Neural cell (in vitro differentiated cells): ENCODE data around the gene MPP3. TPM values are rescaled to one million over a fixed set of nuclear protein-coding genes. Genes with fewer than 3 reads are reported as not detected.

Source experiments
- H2AFZ ChIP-seq: fragments of 200-600, 300-800 bp; sonication (generic), shearing (Covaris generic); 2 replicates; pipeline ENCODE4 v1.6.0; 2014; ENCODE audit warnings: low read depth, mild to moderate bottlenecking, antibody characterized with exemption, low read length, moderate library complexity
- H3F3A ChIP-seq: fragments of 200-600 bp; shearing (Covaris generic); 2 replicates; pipeline ENCODE4 v1.6.1; 2016; ENCODE audit warnings: mild to moderate bottlenecking, moderate library complexity, mixed read lengths, antibody characterized with exemption, low read length; ENCODE audit not compliant: insufficient read depth, poor library complexity, severe bottlenecking
- H3K27ac ChIP-seq: fragments of 200-600, 300-800 bp; sonication (generic), shearing (Covaris generic); 2 replicates; pipeline ENCODE4 v1.5.1; 2014; ENCODE audit warnings: mild to moderate bottlenecking, low read length, moderate library complexity
- H3K27me3 ChIP-seq: fragments of 300-800, 200-600 bp; sonication (generic), shearing (Covaris generic); 2 replicates; pipeline ENCODE4 v1.6.0; 2014; ENCODE audit warnings: mild to moderate bottlenecking, low read depth, low read length, moderate library complexity; ENCODE audit not compliant: insufficient read depth
- H3K36me3 ChIP-seq: fragments of 300-800, 200-600 bp; sonication (generic), shearing (Covaris generic); 2 replicates; pipeline ENCODE4 v1.5.1; 2014; ENCODE audit warnings: mild to moderate bottlenecking, antibody characterized with exemption, low read length, moderate library complexity; ENCODE audit not compliant: insufficient read depth
- H3K4me2 ChIP-seq: fragments of 300-800, 200-600 bp; sonication (generic), shearing (Covaris generic); 2 replicates; pipeline ENCODE4 v1.6.0; 2014; ENCODE audit warnings: mild to moderate bottlenecking, low read length
- H3K4me3 ChIP-seq: fragments of 300-800, 200-600 bp; sonication (generic), shearing (Covaris generic); 2 replicates; pipeline ENCODE4 v1.5.1; 2014; ENCODE audit warnings: mild to moderate bottlenecking, low read length, moderate library complexity
- H3K79me2 ChIP-seq: fragments of 200-600 bp; shearing (Covaris generic); replicated peaks from 2 replicates; pipeline ENCODE4 v1.6.0; 2014; ENCODE audit warnings: mild to moderate bottlenecking, low read length, moderate library complexity; ENCODE audit not compliant: insufficient read depth
- H3K9ac ChIP-seq: fragments of 300-800, 200-600 bp; sonication (generic), shearing (Covaris generic); 2 replicates; pipeline ENCODE4 v1.6.1; 2016; ENCODE audit warnings: mild to moderate bottlenecking, low read length, mixed read lengths
- H3K9me2 ChIP-seq: fragments of 200-600 bp; shearing (Covaris generic); 2 replicates; pipeline ENCODE4 v1.6.1; 2016; ENCODE audit warnings: mild to moderate bottlenecking, low read length, mixed read lengths; ENCODE audit not compliant: insufficient read depth
- H3K9me3 ChIP-seq: fragments of 200-600, 300-800 bp; sonication (generic), shearing (Covaris generic); 2 replicates; pipeline ENCODE4 v1.6.1; 2016; ENCODE audit warnings: mild to moderate bottlenecking, mixed run types, low read length, moderate library complexity, mixed read lengths
- H4K20me1 ChIP-seq: fragments of 200-600 bp; shearing (Covaris generic); 2 replicates; pipeline ENCODE4 v1.6.1; 2016; ENCODE audit warnings: mild to moderate bottlenecking, mixed run types; ENCODE audit not compliant: insufficient read depth
- CTCF ChIP-seq: fragments of 450-650 bp; IDR thresholded peaks from 2 replicates; pipeline ENCODE4 v1.5.1; 2014; ENCODE audit warnings: antibody characterized with exemption, mild to moderate bottlenecking, moderate library complexity; ENCODE audit not compliant: poor library complexity, severe bottlenecking
- EP300 ChIP-seq: fragments of 450-650 bp; conservative IDR thresholded peaks from 2 replicates; pipeline ENCODE4 v1.6.1; 2014; ENCODE audit warnings: antibody characterized with exemption, mild to moderate bottlenecking, moderate library complexity; ENCODE audit not compliant: poor library complexity, severe bottlenecking
- EZH2 ChIP-seq: fragments of 200-600, 300-800 bp; shearing (Covaris generic), sonication (generic); IDR thresholded peaks from 2 replicates; pipeline ENCODE4 v1.6.1; 2014; ENCODE audit warnings: antibody characterized with exemption, low read length, borderline replicate concordance, mild to moderate bottlenecking; ENCODE audit not compliant: insufficient read depth, poor library complexity, severe bottlenecking
- MXI1 ChIP-seq: fragments of 450-650 bp; conservative IDR thresholded peaks from 2 replicates; pipeline ENCODE4 v1.6.1; 2014; ENCODE audit warnings: antibody characterized with exemption, mild to moderate bottlenecking; ENCODE audit not compliant: poor library complexity, severe bottlenecking
- POLR2AphosphoS5 ChIP-seq: IDR thresholded peaks from 2 replicates; pipeline ENCODE4 v1.6.1; 2012
- RAD21 ChIP-seq: fragments of 450-650 bp; conservative IDR thresholded peaks from 2 replicates; pipeline ENCODE4 v1.6.1; 2014; ENCODE audit warnings: antibody characterized with exemption, mild to moderate bottlenecking, moderate library complexity
- REST ChIP-seq: IDR thresholded peaks from 2 replicates; pipeline ENCODE4 v1.6.1; 2012; ENCODE audit warnings: borderline replicate concordance
- SMC3 ChIP-seq: fragments of 450-650 bp; conservative IDR thresholded peaks from 2 replicates; pipeline ENCODE4 v1.6.1; 2014; ENCODE audit warnings: antibody characterized with exemption, mild to moderate bottlenecking, moderate library complexity; ENCODE audit not compliant: poor library complexity
- TAF1 ChIP-seq: IDR thresholded peaks from 2 replicates; pipeline ENCODE4 v1.6.1; 2012; ENCODE audit warnings: low read depth
- polyA plus RNA-seq: library from polyadenylated mRNA; depleted of rRNA; stranded (reverse); fragments of >200 nt; gene quantifications from 2 replicates; pipeline ENCODE4 v1.2.3, GENCODE V29; 2014

Gene MPP3
- polyA plus RNA-seq, 1 donor from 2014 or later = 48.1 TPM

GRCh38 chr17:43772877-43773648 is 59.9 kb downstream of the MPP3 start:
- H3F3A ChIP-seq = no peaks in the 10 kb centered on the region
- H3K36me3 ChIP-seq = peaks cover 9% of the 10 kb centered on the region
- no peak for TF ChIP-seq POLR2AphosphoS5
- no peak for TF ChIP-seq MXI1
- TF ChIP-seq CTCF = no peak
- no peak for TF ChIP-seq REST
- TF ChIP-seq RAD21 = no peak
- TF ChIP-seq SMC3 = no peak
- no peak for TF ChIP-seq EZH2
- no peak for TF ChIP-seq EP300
- TF ChIP-seq TAF1 = no peak
- H3K79me2 ChIP-seq = peaks cover 5% of the 10 kb centered on the region
- no peak overlapping the region for H3K4me3 ChIP-seq
- no peak overlapping the region for H3K27ac ChIP-seq
- H2AFZ ChIP-seq = no peak overlapping the region
- H4K20me1 ChIP-seq = no peaks in the 10 kb centered on the region
- no peaks in the 10 kb centered on the region for H3K9me3 ChIP-seq
- no peaks in the 10 kb centered on the region for H3K9me2 ChIP-seq
- H3K4me2 ChIP-seq = no peak overlapping the region
- no peaks in the 10 kb centered on the region for H3K27me3 ChIP-seq
- no peak overlapping the region for H3K9ac ChIP-seq

- Histone ChIP-seq H3K4me3 (no peak overlapping the region), H3K27me3 (no peaks in the 10 kb centered on the region), H3K4me2 (no peak overlapping the region), H2AFZ (no peak overlapping the region), H3F3A (no peaks in the 10 kb centered on the region), H3K27ac (no peak overlapping the region), H3K9ac (no peak overlapping the region), H3K36me3 (peaks cover 9% of the 10 kb centered on the region), H3K9me3 (no peaks in the 10 kb centered on the region), H4K20me1 (no peaks in the 10 kb centered on the region), H3K9me2 (no peaks in the 10 kb centered on the region), H3K79me2 (no peaks in the 10 kb centered on the region)
- TF ChIP-seq REST = no peak
- TF ChIP-seq TAF1 = no peak
- TF ChIP-seq EP300 = no peak
- no peak for TF ChIP-seq MXI1
- no peak for TF ChIP-seq RAD21
- TF ChIP-seq POLR2AphosphoS5 = no peak
- TF ChIP-seq SMC3 = no peak
- TF ChIP-seq EZH2 = no peak
- TF ChIP-seq CTCF = no peak
Measured at GRCh38 chr17:43771463-43771862, 61.5 kb downstream of the MPP3 start.
